Measurements from ENCODE around the gene DPF3.

DPF3 gene

GRCh38 chr14:72645706-72646105 lies 248.2 kb downstream of the DPF3 start:
- Histone ChIP-seq H3K4me1 (ENCODE audit: control insufficient read depth, low read length) (no peaks in the 10 kb centered on the region), H4K20me1 (ENCODE audit: control insufficient read depth, insufficient read depth, low read depth, low read length) (no peaks in the 10 kb centered on the region), H3K4me2 (ENCODE audit: low read length) (no peak overlapping the region), H3K27ac (ENCODE audit: low read depth, low read length) (no peak overlapping the region), H3K27me3 (ENCODE audit: control insufficient read depth, low read length) (peaks cover 9% of the 10 kb centered on the region; the same call in 1 of the 2 replicates), H3K9me3 (ENCODE audit: control insufficient read depth, insufficient read depth, low read length) (no peaks in the 10 kb centered on the region), H3K4me3 (ENCODE audit: low read length) (no peak overlapping the region), H3K36me3 (ENCODE audit: control insufficient read depth, low read length) (no peaks in the 10 kb centered on the region), H3K9me2 (replicated peaks; ENCODE audit: control insufficient read depth, low read length) (no peaks in the 10 kb centered on the region), H3K79me2 (ENCODE audit: control insufficient read depth, low read length) (no peaks in the 10 kb centered on the region), H3F3A (ENCODE audit: control insufficient read depth, insufficient read depth) (no peaks in the 10 kb centered on the region)
- no peak for TF ChIP-seq CTCF (IDR thresholded peaks at IDR 0.05; ENCODE audit: low read depth, low read length, poor library complexity, severe bottlenecking)
- TF ChIP-seq EZH2phosphoT487 (IDR thresholded peaks at IDR 0.05; ENCODE audit: borderline replicate concordance, low read length): no peak

GRCh38 chr14:72644758-72645489 lies 249.0 kb downstream of the DPF3 start:
- Histone ChIP-seq H3K9me3 (ENCODE audit: control insufficient read depth, insufficient read depth, low read length) (no peaks in the 10 kb centered on the region), H4K20me1 (ENCODE audit: control insufficient read depth, insufficient read depth, low read depth, low read length) (no peaks in the 10 kb centered on the region), H3K36me3 (ENCODE audit: control insufficient read depth, low read length) (no peaks in the 10 kb centered on the region), H3K9me2 (replicated peaks; ENCODE audit: control insufficient read depth, low read length) (no peaks in the 10 kb centered on the region), H3K27ac (ENCODE audit: low read depth, low read length) (no peak overlapping the region), H3K79me2 (ENCODE audit: control insufficient read depth, low read length) (no peaks in the 10 kb centered on the region), H3K4me1 (ENCODE audit: control insufficient read depth, low read length) (no peaks in the 10 kb centered on the region), H3K4me3 (ENCODE audit: low read length) (no peak overlapping the region), H3F3A (ENCODE audit: control insufficient read depth, insufficient read depth) (no peaks in the 10 kb centered on the region), H3K4me2 (ENCODE audit: low read length) (no peak overlapping the region), H3K27me3 (ENCODE audit: control insufficient read depth, low read length) (peaks cover 5% of the 10 kb centered on the region; the same call in 1 of the 2 replicates)
- TF ChIP-seq CTCF (IDR thresholded peaks at IDR 0.05; ENCODE audit: low read depth, low read length, poor library complexity, severe bottlenecking) (no peak), EZH2phosphoT487 (IDR thresholded peaks at IDR 0.05; ENCODE audit: borderline replicate concordance, low read length) (no peak)

GRCh38 chr14:72644038-72644437 lies 249.9 kb downstream of the DPF3 start:
- no peaks in the 10 kb centered on the region for H3K36me3 ChIP-seq (ENCODE audit: control insufficient read depth, low read length)
- H3K4me3 ChIP-seq (ENCODE audit: low read length): no peak overlapping the region
- no peaks in the 10 kb centered on the region for H3K79me2 ChIP-seq (ENCODE audit: control insufficient read depth, low read length)
- no peaks in the 10 kb centered on the region for H3K9me2 ChIP-seq (replicated peaks; ENCODE audit: control insufficient read depth, low read length)
- no peaks in the 10 kb centered on the region for H3K4me1 ChIP-seq (ENCODE audit: control insufficient read depth, low read length)
- H3K9me3 ChIP-seq (ENCODE audit: control insufficient read depth, insufficient read depth, low read length): no peaks in the 10 kb centered on the region
- TF ChIP-seq EZH2phosphoT487 (IDR thresholded peaks at IDR 0.05; ENCODE audit: borderline replicate concordance, low read length): no peak
- TF ChIP-seq CTCF (IDR thresholded peaks at IDR 0.05; ENCODE audit: low read depth, low read length, poor library complexity, severe bottlenecking): no peak
- H4K20me1 ChIP-seq (ENCODE audit: control insufficient read depth, insufficient read depth, low read depth, low read length): no peaks in the 10 kb centered on the region
- no peak overlapping the region for H3K27ac ChIP-seq (ENCODE audit: low read depth, low read length)
- H3K27me3 ChIP-seq (ENCODE audit: control insufficient read depth, low read length): peaks cover 2% of the 10 kb centered on the region; the same call in 1 of the 2 replicates
- H3K4me2 ChIP-seq (ENCODE audit: low read length): no peak overlapping the region
- H3F3A ChIP-seq (ENCODE audit: control insufficient read depth, insufficient read depth): no peaks in the 10 kb centered on the region
